ENCODE measurements around the gene MAD1L1.
"Not testable (repeated sequence)": the region's sequence is repeated elsewhere in the genome, so short reads cannot be mapped to it uniquely, and the experiment has no call there.

MAD1L1 gene

DNA sequence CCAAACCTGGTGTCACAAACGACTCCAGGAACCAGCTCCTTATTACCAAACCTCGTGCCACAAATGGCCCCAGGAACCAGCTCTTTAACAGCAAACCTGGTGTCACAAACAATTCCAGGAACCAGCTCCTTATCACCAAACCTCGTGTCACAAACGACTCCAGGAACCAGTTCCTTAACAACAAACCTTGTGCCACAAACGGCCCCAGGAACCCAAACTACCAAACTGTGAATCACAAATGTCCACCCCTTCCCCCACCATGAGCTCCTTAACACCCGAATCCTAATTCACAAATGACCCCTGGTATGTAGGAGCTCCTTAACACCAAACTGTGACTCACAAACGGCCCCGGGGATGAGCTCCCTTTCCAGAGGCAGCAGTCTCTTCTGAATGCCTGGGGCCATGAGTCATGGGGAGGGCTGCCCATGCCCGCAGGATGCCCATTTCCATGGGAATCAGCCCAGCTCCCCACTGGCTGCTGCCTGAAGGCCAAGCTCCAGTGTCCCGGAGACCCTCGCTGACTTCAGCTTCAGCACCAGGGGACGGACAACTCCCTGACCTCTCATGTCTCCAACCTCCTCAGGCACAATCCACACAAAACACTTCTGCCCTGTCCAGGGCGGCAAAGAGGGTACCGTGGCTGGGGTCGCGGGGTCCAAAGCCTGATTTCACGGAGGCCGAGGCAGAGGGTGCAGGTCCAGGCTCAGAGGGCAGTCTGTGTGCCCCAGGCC, 349.5 kb downstream of the MAD1L1 start:
- Histone ChIP-seq H3K36me3 (no peaks in the 10 kb centered on the region), H3K4me1 (ENCODE audit: control insufficient read depth in 1 of 2, insufficient read depth in 1 of 2, low read depth in 1 of 2, low read length in 1 of 2) (peaks cover 0 to 11% of the 10 kb centered on the region in 2 experiments), H3K27ac (no peak overlapping the region), H3K4me3 (ENCODE audit: low read depth in 1 of 2, low read length in 1 of 2) (no peak overlapping the region), H3K27me3 (no peaks in the 10 kb centered on the region), H3K9me3 (peaks cover under 1% of the 10 kb centered on the region)
- TF ChIP-seq, protein P1, sequence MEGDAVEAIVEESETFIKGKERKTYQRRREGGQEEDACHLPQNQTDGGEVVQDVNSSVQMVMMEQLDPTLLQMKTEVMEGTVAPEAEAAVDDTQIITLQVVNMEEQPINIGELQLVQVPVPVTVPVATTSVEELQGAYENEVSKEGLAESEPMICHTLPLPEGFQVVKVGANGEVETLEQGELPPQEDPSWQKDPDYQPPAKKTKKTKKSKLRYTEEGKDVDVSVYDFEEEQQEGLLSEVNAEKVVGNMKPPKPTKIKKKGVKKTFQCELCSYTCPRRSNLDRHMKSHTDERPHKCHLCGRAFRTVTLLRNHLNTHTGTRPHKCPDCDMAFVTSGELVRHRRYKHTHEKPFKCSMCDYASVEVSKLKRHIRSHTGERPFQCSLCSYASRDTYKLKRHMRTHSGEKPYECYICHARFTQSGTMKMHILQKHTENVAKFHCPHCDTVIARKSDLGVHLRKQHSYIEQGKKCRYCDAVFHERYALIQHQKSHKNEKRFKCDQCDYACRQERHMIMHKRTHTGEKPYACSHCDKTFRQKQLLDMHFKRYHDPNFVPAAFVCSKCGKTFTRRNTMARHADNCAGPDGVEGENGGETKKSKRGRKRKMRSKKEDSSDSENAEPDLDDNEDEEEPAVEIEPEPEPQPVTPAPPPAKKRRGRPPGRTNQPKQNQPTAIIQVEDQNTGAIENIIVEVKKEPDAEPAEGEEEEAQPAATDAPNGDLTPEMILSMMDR (IDR thresholded peaks at IDR 0.05): no peak

DNA sequence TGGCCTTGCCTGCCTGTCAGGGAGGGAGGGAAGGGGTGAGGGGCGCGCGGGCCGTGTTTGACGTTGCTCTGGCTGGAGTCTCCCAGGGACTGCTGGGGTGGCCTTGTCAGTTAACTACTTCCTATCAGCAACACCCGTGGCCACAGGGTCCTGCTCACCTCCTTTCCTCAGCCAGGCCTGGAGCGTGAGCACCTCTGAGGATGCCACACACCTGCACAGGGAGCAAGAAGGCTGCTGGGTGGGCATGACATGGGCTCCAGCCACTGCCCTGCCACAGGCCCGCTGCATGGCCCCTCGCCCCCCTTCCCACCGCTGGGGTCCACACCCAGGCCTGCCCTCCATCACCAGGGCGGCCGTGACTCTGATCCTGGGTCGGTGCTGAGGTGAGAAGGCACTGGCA, 350.3 kb downstream of the MAD1L1 start:
- H3K36me3 ChIP-seq: no peaks in the 10 kb centered on the region
- no peaks in the 10 kb centered on the region for H3K27me3 ChIP-seq
- H3K27ac ChIP-seq: no peak overlapping the region
- no peak overlapping the region for H3K4me3 ChIP-seq (ENCODE audit: low read depth in 1 of 2, low read length in 1 of 2)
- TF ChIP-seq, protein P1 (IDR thresholded peaks at IDR 0.05): no peak
- peaks cover 0 to 11% of the 10 kb centered on the region in 2 experiments for H3K4me1 ChIP-seq (ENCODE audit: control insufficient read depth in 1 of 2, insufficient read depth in 1 of 2, low read depth in 1 of 2, low read length in 1 of 2)
- H3K9me3 ChIP-seq: peaks cover 4% of the 10 kb centered on the region

DNA sequence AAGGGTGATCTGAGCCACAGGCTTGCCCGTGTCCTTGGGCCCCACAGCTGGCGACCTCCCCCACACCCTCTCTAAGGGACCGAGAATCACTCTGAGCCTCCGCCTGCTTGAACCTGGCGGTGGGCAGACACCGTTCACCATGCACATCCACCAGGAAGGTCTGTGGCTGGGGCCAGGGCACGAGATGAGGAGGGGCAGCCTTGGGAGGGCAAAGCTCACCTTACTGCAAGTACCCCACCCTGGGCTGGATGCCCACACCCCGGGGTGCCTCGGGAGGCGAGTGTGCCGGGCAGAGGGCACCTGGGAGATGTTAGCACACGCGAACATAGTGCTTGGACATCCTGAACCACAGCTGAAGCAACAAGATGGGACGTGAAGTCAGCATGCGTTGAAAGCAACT, 350.8 kb downstream of the MAD1L1 start:
- H3K4me1 ChIP-seq (ENCODE audit: control insufficient read depth in 1 of 2, insufficient read depth in 1 of 2, low read depth in 1 of 2, low read length in 1 of 2): peaks cover 0 to 11% of the 10 kb centered on the region in 2 experiments
- no peaks in the 10 kb centered on the region for H3K36me3 ChIP-seq
- TF ChIP-seq, protein P1 (IDR thresholded peaks at IDR 0.05): no peak
- H3K27me3 ChIP-seq: no peaks in the 10 kb centered on the region
- H3K4me3 ChIP-seq (ENCODE audit: low read depth in 1 of 2, low read length in 1 of 2): no peak overlapping the region
- peaks cover 4% of the 10 kb centered on the region for H3K9me3 ChIP-seq
- no peak overlapping the region for H3K27ac ChIP-seq

DNA sequence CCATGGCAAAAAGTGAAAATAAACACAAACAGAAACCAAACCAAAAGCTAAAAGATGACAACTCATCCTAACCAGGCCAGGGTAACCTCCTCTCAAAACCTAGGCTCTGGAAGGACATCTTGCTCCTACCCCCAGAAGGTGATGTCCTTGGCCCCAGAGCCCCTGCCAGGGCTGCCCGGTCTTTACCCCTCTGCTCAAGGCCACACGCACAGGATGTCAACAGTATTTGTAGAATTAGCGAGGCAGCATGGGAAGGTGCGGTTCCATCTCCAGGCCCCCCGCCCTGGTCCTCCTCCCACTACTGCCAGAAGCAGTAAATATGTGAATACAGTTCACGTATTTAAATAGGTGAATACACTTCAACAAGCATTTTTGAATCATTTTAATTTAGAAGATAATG, 356.1 kb downstream of the MAD1L1 start:
- H3K9me3 ChIP-seq, H3K27me3 ChIP-seq, H3K36me3 ChIP-seq: not testable (repeated sequence)

DNA sequence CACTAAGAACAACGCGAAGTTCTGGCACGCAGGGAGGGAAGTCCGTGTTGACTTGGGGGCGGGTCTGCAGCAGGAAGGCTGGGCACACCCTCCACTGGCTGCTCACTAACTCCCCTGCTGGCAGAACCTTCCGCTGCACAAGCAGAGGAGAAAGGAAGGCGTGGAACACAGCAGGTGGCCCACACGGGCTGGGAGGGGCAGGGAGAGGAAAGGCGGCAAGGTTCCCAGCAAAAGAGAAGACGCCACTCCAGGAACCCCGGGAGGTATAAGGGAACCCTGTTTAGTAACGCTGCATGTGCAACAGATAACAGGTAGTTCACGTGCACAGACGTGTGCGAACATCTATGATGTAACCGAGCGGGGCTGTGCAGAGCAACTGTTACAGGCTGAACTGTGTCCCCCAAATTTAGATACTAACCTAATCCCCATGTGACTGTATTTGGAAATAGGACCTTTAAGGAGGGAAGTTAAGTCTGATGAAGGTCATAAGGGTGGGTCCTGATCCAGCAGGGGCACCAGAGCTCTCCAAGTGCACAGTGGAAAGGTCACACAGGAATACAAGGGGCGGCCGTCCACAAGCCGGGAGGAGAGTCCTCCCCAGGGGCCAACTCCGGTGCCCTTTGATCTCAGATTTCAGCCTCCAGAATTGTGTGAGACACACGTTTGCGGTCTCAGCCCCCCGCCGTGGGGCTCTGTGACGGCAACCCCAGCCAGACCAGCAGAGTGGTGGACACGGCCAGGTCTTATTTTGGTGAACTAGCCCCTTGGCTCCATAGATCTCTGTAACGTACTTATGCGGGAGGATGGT, 357.1 kb downstream of the MAD1L1 start:
- not testable (repeated sequence) for H3K27ac ChIP-seq; H3K4me3 ChIP-seq (ENCODE audit: low read depth in 1 of 2, low read length in 1 of 2); H3K36me3 ChIP-seq; H3K9me3 ChIP-seq; H3K4me1 ChIP-seq (ENCODE audit: control insufficient read depth in 1 of 2, insufficient read depth in 1 of 2, low read depth in 1 of 2, low read length in 1 of 2); H3K27me3 ChIP-seq

More for the DNA sequence above, 356.1 kb downstream of the MAD1L1 start:
- not testable (repeated sequence) for H3K27ac ChIP-seq; H3K4me3 ChIP-seq (ENCODE audit: low read depth in 1 of 2, low read length in 1 of 2); H3K4me1 ChIP-seq (ENCODE audit: control insufficient read depth in 1 of 2, insufficient read depth in 1 of 2, low read depth in 1 of 2, low read length in 1 of 2)

DNA sequence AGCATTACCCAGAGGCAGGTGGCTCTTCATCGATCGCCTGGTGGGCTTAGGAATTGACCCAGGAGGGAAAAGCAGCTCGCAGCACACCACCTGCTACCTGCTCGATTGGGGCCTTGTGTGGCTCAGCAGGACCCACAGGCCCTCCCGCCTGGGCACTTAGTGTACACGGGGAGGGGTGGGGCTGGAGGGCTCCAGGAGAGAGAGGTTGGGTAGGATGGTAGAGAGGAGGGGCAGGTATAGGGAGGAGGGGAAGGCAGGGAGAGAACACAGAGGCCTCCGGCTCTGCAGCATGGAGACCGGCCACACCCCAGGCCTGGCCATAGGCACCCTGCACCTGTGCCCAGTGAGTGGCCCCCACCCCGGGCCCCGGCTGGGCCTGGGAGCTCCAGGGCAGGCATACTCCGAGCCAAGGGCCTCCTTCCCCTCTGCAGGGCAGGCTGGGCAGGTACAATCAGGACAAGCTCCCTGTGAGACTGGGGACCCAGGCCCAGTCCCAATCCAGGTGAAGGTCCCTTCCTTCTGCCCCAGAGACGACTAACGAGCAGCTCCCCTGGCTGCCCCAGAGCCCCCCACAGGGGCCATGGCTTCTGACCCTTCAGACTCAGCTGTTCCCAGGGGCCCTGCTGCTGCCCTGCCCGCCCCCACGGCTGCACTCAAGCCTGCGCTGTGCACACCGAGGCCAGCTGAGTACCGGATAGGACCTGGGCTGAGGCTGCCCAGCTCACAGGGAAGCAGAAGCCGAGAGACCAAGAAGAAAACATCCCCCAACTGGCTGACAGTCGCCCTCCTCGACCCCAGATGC, 358.0 kb downstream of the MAD1L1 start:
- not testable (repeated sequence) for H3K36me3 ChIP-seq; H3K9me3 ChIP-seq; H3K27ac ChIP-seq; H3K4me3 ChIP-seq (ENCODE audit: low read depth in 1 of 2, low read length in 1 of 2); H3K27me3 ChIP-seq; H3K4me1 ChIP-seq (ENCODE audit: control insufficient read depth in 1 of 2, insufficient read depth in 1 of 2, low read depth in 1 of 2, low read length in 1 of 2)
